Activated CD4-positive, alpha-beta T cell treated with anti-CD3 and anti-CD28 coated beads for 36 hours (primary cell): ENCODE results near the gene MDFIC. TPM values are rescaled to one million over a fixed set of nuclear protein-coding genes. Genes with fewer than 3 reads are reported as not detected.

Experiments
- ATAC-seq: fragments of 200-7000 bp; cut with Tn5 transposase; one replicate; pipeline ENCODE4 v1.10.0; 2021; ENCODE audit warnings: mild to moderate bottlenecking, moderate library complexity
- CTCF ChIA-PET: fragments of 350-600 bp; sonication (Branson Sonifier 250); formaldehyde crosslinking; loops from one replicate; lab custom pipeline; 2021; ENCODE audit warnings: antibody characterized with exemption; lab: Charles Lee
- POLR2A ChIA-PET: fragments of 350-600 bp; sonication (Branson Sonifier 250); formaldehyde crosslinking; loops from one replicate; lab custom pipeline; 2021; ENCODE audit warnings: antibody characterized with exemption, inconsistent platforms; lab: Charles Lee
- DNase-seq: peaks from one replicate; pipeline ENCODE4 v3.0.0-alpha.2; 2020
- H3K27ac Mint-ChIP-seq: one replicate; pipeline ENCODE4 v1.8.0; 2021; ENCODE audit warnings: mixed read lengths
- H3K27me3 Mint-ChIP-seq: one replicate; pipeline ENCODE4 v1.8.0; 2021; ENCODE audit warnings: mixed read lengths
- H3K36me3 Mint-ChIP-seq: one replicate; pipeline ENCODE4 v1.8.0; 2021; ENCODE audit warnings: low read depth, mixed read lengths
- H3K4me1 Mint-ChIP-seq: one replicate; pipeline ENCODE4 v1.8.0; 2021; ENCODE audit warnings: mixed read lengths
- H3K4me3 Mint-ChIP-seq: one replicate; pipeline ENCODE4 v1.8.0; 2021; ENCODE audit warnings: mild to moderate bottlenecking, moderate library complexity, mixed read lengths
- H3K9me3 Mint-ChIP-seq: one replicate; pipeline ENCODE4 v1.8.0; 2021; ENCODE audit warnings: low read depth, mixed read lengths
- intact Hi-C, 2 experiments: fragments of 100-400 bp; cut with DNase I in 1 of 2; cut with micrococcal nuclease in 1 of 2; formaldehyde crosslinking; loops; one replicate each; pipeline versions ENCODE4 v1.14.2 to v1.15.1; 2022 to 2024; cut with DNase I, micrococcal nuclease
- total RNA-seq, 2 experiments: library from RNA; stranded (reverse); gene quantifications; one replicate each; pipeline ENCODE4 v1.2.3, GENCODE V29; 2021

Gene MDFIC
- total RNA-seq, 2 experiments from 2014 or later: 68.4 to 113 TPM

- Mint-ChIP-seq H3K4me3 (no peak overlapping the region), H3K4me1 (peaks cover 3% of the 10 kb centered on the region), H3K27me3 (no peaks in the 10 kb centered on the region), H3K36me3 (no peaks in the 10 kb centered on the region), H3K27ac (no peak overlapping the region), H3K9me3 (no peaks in the 10 kb centered on the region)
- ChIA-PET POLR2A (no interaction called here), CTCF (no interaction called here)
- no peak for ATAC-seq
- no peak for DNase-seq
- intact Hi-C loops: no loop called here
These were observed 120.7 kb downstream of the MDFIC start for GRCh38 chr7:115042596-115042995.

- POLR2A ChIA-PET: no interaction called here
- no peak overlapping the region for H3K4me3 Mint-ChIP-seq
These were observed 121.7 kb downstream of the MDFIC start for GRCh38 chr7:115043605-115044004.

DNA sequence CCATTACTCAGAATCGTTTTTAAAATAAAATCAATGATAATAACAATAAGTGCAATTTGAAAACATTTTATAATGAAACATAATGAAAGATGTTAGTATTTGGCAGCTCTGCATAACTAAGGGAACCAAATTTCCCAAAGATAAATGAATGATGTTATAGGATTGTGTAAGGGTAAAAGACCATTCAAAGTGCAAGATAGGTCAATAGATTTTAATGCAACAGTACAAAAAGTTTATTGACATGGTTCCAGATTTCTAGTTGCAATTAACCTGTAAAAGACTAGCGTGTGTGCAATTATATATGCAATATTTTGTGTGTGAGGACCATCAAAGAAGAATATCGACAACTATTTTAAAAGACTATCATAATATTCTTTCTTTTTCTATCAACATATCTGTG is 122.3 kb downstream of the MDFIC start:
- intact Hi-C loops: no loop called here
- H3K4me3 Mint-ChIP-seq: no peak overlapping the region
- DNase-seq (no peak), ATAC-seq (no peak)
- H3K9me3 Mint-ChIP-seq: no peaks in the 10 kb centered on the region
- no peaks in the 10 kb centered on the region for H3K36me3 Mint-ChIP-seq
- no peak overlapping the region for H3K27ac Mint-ChIP-seq
- POLR2A ChIA-PET: no interaction called here
- H3K4me1 Mint-ChIP-seq: peaks cover 3% of the 10 kb centered on the region
- H3K27me3 Mint-ChIP-seq: no peaks in the 10 kb centered on the region
- CTCF ChIA-PET: no interaction called here

More at GRCh38 chr7:115043605-115044004, 121.7 kb downstream of the MDFIC start:
- H3K27me3 Mint-ChIP-seq: no peaks in the 10 kb centered on the region
- ATAC-seq (no peak), DNase-seq (no peak)
- intact Hi-C loops: no loop called here
- CTCF ChIA-PET: no interaction called here
- H3K9me3 Mint-ChIP-seq: no peaks in the 10 kb centered on the region
- peaks cover 3% of the 10 kb centered on the region for H3K4me1 Mint-ChIP-seq
- H3K27ac Mint-ChIP-seq: no peak overlapping the region
- H3K36me3 Mint-ChIP-seq: no peaks in the 10 kb centered on the region

GRCh38 chr7:115047958-115048720 is 126.2 kb downstream of the MDFIC start:
- no peaks in the 10 kb centered on the region for H3K27me3 Mint-ChIP-seq
- intact Hi-C loops: no loop called here
- H3K27ac Mint-ChIP-seq: no peak overlapping the region
- no peak for DNase-seq
- H3K36me3 Mint-ChIP-seq: no peaks in the 10 kb centered on the region
- CTCF ChIA-PET: interaction anchor here (0.6 kb wide), 1 partner anchor 314 kb away, joined by 3 read pairs; no protein-coding TSS in a partner anchor
- no peak for ATAC-seq
- no peak overlapping the region for H3K4me3 Mint-ChIP-seq
- no peaks in the 10 kb centered on the region for H3K9me3 Mint-ChIP-seq
- peaks cover 3% of the 10 kb centered on the region for H3K4me1 Mint-ChIP-seq
- POLR2A ChIA-PET: no interaction called here

- Mint-ChIP-seq H3K9me3 (no peaks in the 10 kb centered on the region), H3K4me1 (no peaks in the 10 kb centered on the region), H3K27ac (no peak overlapping the region), H3K36me3 (no peaks in the 10 kb centered on the region), H3K27me3 (no peaks in the 10 kb centered on the region), H3K4me3 (no peak overlapping the region)
- ATAC-seq: no peak
- DNase-seq: no peak
- ChIA-PET CTCF (no interaction called here), POLR2A (no interaction called here)
- intact Hi-C loops: no loop called here
These were observed 130.8 kb downstream of the MDFIC start for GRCh38 chr7:115052706-115053105.

GRCh38 chr7:115054478-115055065 is 132.7 kb downstream of the MDFIC start:
- no peaks in the 10 kb centered on the region for H3K36me3 Mint-ChIP-seq
- DNase-seq (no peak), ATAC-seq (no peak)
- H3K4me1 Mint-ChIP-seq: no peaks in the 10 kb centered on the region
- no peak overlapping the region for H3K27ac Mint-ChIP-seq
- POLR2A ChIA-PET: no interaction called here
- H3K9me3 Mint-ChIP-seq: no peaks in the 10 kb centered on the region
- CTCF ChIA-PET: no interaction called here
- H3K4me3 Mint-ChIP-seq: no peak overlapping the region
- intact Hi-C loops: no loop called here
- H3K27me3 Mint-ChIP-seq: no peaks in the 10 kb centered on the region

GRCh38 chr7:115056019-115056418 is 134.1 kb downstream of the MDFIC start:
- DNase-seq (no peak), ATAC-seq (no peak)
- Mint-ChIP-seq H3K27me3 (no peaks in the 10 kb centered on the region), H3K4me3 (no peak overlapping the region), H3K27ac (no peak overlapping the region), H3K9me3 (no peaks in the 10 kb centered on the region), H3K36me3 (no peaks in the 10 kb centered on the region), H3K4me1 (no peaks in the 10 kb centered on the region)
- POLR2A ChIA-PET: no interaction called here
- intact Hi-C loops: no loop called here
- CTCF ChIA-PET: interaction anchor here (0.6 kb wide), 1 partner anchor 31 kb away, joined by 3 read pairs; no protein-coding TSS in a partner anchor

GRCh38 chr7:115058726-115059125 is 136.8 kb downstream of the MDFIC start:
- ChIA-PET CTCF (no interaction called here), POLR2A (no interaction called here)
- no peak for DNase-seq
- Mint-ChIP-seq H3K9me3 (no peaks in the 10 kb centered on the region), H3K4me3 (no peak overlapping the region), H3K36me3 (no peaks in the 10 kb centered on the region), H3K27me3 (no peaks in the 10 kb centered on the region), H3K27ac (no peak overlapping the region), H3K4me1 (no peaks in the 10 kb centered on the region)
- ATAC-seq: no peak
- intact Hi-C loops: no loop called here

- no peaks in the 10 kb centered on the region for H3K36me3 Mint-ChIP-seq
- H3K27me3 Mint-ChIP-seq: no peaks in the 10 kb centered on the region
- intact Hi-C loops: no loop called here
- no peak overlapping the region for H3K4me3 Mint-ChIP-seq
- ChIA-PET POLR2A (no interaction called here), CTCF (interaction anchor here (0.7 kb wide), 1 partner anchor 9 kb away, joined by 3 read pairs; no protein-coding TSS in a partner anchor)
- no peak for DNase-seq
- no peak for ATAC-seq
- H3K9me3 Mint-ChIP-seq: no peaks in the 10 kb centered on the region
- H3K27ac Mint-ChIP-seq: no peak overlapping the region
- no peaks in the 10 kb centered on the region for H3K4me1 Mint-ChIP-seq
These were observed 137.4 kb downstream of the MDFIC start for GRCh38 chr7:115059321-115059720.

GRCh38 chr7:115060095-115060870 is 138.4 kb downstream of the MDFIC start:
- ChIA-PET CTCF (no interaction called here), POLR2A (no interaction called here)
- Mint-ChIP-seq H3K27ac (no peak overlapping the region), H3K36me3 (no peaks in the 10 kb centered on the region), H3K27me3 (no peaks in the 10 kb centered on the region), H3K9me3 (no peaks in the 10 kb centered on the region), H3K4me1 (no peaks in the 10 kb centered on the region), H3K4me3 (no peak overlapping the region)
- no peak for DNase-seq
- intact Hi-C loops: no loop called here
- ATAC-seq: no peak

DNA sequence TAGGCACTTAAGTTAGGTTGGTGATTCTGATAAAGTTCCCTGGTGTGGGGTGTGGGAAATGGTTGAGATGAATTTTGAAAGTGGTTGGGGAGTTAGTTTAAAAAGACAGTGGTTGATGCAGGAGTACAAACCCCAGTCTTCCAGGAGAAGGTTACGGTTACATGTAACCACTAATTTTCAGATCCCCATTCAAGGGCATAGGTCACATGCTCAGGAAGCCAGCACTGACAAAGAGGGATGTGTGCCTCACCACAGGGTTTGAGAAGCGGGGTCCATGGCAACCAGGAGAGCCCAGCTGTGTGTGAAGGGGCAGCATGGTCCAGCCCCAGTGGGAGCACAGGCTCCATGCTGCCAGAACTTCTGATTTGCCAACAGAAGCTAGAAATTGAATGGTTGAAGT is 144.2 kb downstream of the MDFIC start:
- Mint-ChIP-seq H3K27ac (no peak overlapping the region), H3K9me3 (no peaks in the 10 kb centered on the region), H3K27me3 (no peaks in the 10 kb centered on the region), H3K4me1 (peaks cover 3% of the 10 kb centered on the region), H3K36me3 (no peaks in the 10 kb centered on the region), H3K4me3 (no peak overlapping the region)
- ChIA-PET POLR2A (no interaction called here), CTCF (no interaction called here)
- no peak for DNase-seq
- ATAC-seq: no peak
- intact Hi-C loops: no loop called here
